Measurements from ENCODE around the gene MPP3.
A peak's percentile ranks its signal among the peaks of the same experiment; 100 is the strongest.
"Not testable (repeated sequence)": the region's sequence is repeated elsewhere in the genome, so short reads cannot be mapped to it uniquely, and the experiment has no call there.

Gene MPP3

GRCh38 chr17:43832976-43833829, at the start of gene MPP3:
Gene MPP3 (minus strand): TSS chr17:43833146. CDS start chr17:43831906, 1,240 bp downstream.
- peak; percentile 25 to 52 for DNase-seq

GRCh38 chr17:43881758-43882505, 49.0 kb upstream of the MPP3 start:
- no peak for DNase-seq

GRCh38 chr17:43881181-43881580, 48.2 kb upstream of the MPP3 start:
- no peak for DNase-seq

- peak; percentile 68 to 69 for DNase-seq
These were observed 47.6 kb upstream of the MPP3 start for GRCh38 chr17:43880420-43880991.

GRCh38 chr17:43879723-43880419, 46.9 kb upstream of the MPP3 start:
- no peak for DNase-seq

- peak; percentile 81 to 86 for DNase-seq
These were observed 45.6 kb upstream of the MPP3 start for GRCh38 chr17:43878260-43879175.

- DNase-seq = no peak
These were observed 44.7 kb upstream of the MPP3 start for GRCh38 chr17:43877451-43878155.

GRCh38 chr17:43877031-43877430, 44.1 kb upstream of the MPP3 start:
- no peak for DNase-seq

- no peak for DNase-seq
These were observed 42.7 kb upstream of the MPP3 start for GRCh38 chr17:43875476-43876147.

GRCh38 chr17:43874293-43874692, 41.3 kb upstream of the MPP3 start:
- no peak for DNase-seq

- no peak for DNase-seq
These were observed 40.9 kb upstream of the MPP3 start for GRCh38 chr17:43873815-43874214.

- DNase-seq = no peak
These were observed 40.1 kb upstream of the MPP3 start for GRCh38 chr17:43873091-43873490.

GRCh38 chr17:43871946-43872690, 39.2 kb upstream of the MPP3 start:
- DNase-seq = no peak

- DNase-seq = not testable (repeated sequence)
These were observed 36.1 kb upstream of the MPP3 start for GRCh38 chr17:43869031-43869430.

GRCh38 chr17:43868226-43868994, 35.5 kb upstream of the MPP3 start:
- no peak for DNase-seq

- no peak for DNase-seq
These were observed 31.4 kb upstream of the MPP3 start for GRCh38 chr17:43864161-43864984.

- DNase-seq = no peak
These were observed 29.0 kb upstream of the MPP3 start for GRCh38 chr17:43861960-43862359.

All from activated T-cell treated with anti-CD3 and anti-CD28 coated beads, Interleukin-2, amount 50 U/mL, for 48 hours (primary cell).